K562 (cell line): ENCODE data around the gene EXOC6. TPM values are rescaled to one million over a fixed set of nuclear protein-coding genes. Genes with fewer than 3 reads are reported as not detected.

Source experiments
- ARID1B ChIP-seq: fragments of 450-650 bp; IDR thresholded peaks from 2 replicates; pipeline ENCODE4 v1.6.1; 2016; ENCODE audit warnings: antibody characterized with exemption, mild to moderate bottlenecking, inconsistent platforms
- BRD9 ChIP-seq: fragments of 450-650 bp; IDR thresholded peaks from 2 replicates; pipeline ENCODE4 v1.6.1; 2018; ENCODE audit warnings: low read depth; ENCODE audit not compliant: partially characterized antibody
- CTCF ChIP-seq, 3 experiments: IDR thresholded peaks in 2 of 3; conservative IDR thresholded peaks in 1 of 3; 2 replicates each; pipeline ENCODE4 v1.5.1; 2011 to 2012; ENCODE audit warnings: low read length in 3 of 3, mild to moderate bottlenecking in 3 of 3, control low read depth in 2 of 3, improper control_type of control experiment in 1 of 3, inconsistent platforms in 1 of 3, low read depth in 1 of 3, mixed read lengths in 1 of 3, moderate library complexity in 1 of 3; ENCODE audit not compliant: insufficient read depth in 2 of 3
- DEAF1 ChIP-seq: fragments of 450-650 bp; formaldehyde crosslinking; IDR thresholded peaks from 2 replicates; pipeline ENCODE4 v1.4.0; 2020; ENCODE audit warnings: mild to moderate bottlenecking, moderate library complexity
- L3MBTL2 ChIP-seq: fragments of 450-650 bp; IDR thresholded peaks from 2 replicates; pipeline ENCODE4 v1.6.1; 2016; ENCODE audit warnings: mild to moderate bottlenecking, moderate library complexity
- PHF21A ChIP-seq: fragments of 450-650 bp; IDR thresholded peaks from 2 replicates; pipeline ENCODE4 v1.6.1; 2017; ENCODE audit warnings: low read depth, borderline replicate concordance
- RAD21 ChIP-seq, 2 experiments: fragments of 250-450 bp in 1 of 2; fragments of 450-650 bp in 1 of 2; sonication (Bioruptor Pico) in 1 of 2; formaldehyde crosslinking in 1 of 2; IDR thresholded peaks in 1 of 2; conservative IDR thresholded peaks in 1 of 2; 2 replicates each; pipeline versions ENCODE4 v1.4.0 to v1.8.0; 2020 to 2022; ENCODE audit warnings: mild to moderate bottlenecking in 2 of 2, moderate library complexity in 1 of 2
- SAFB ChIP-seq: fragments of 200-400 bp; formaldehyde crosslinking; IDR thresholded peaks from 2 replicates; pipeline ENCODE4 v1.6.1; 2017; ENCODE audit warnings: low read depth, low read length, borderline replicate concordance
- TAL1 ChIP-seq: fragments of 450-650 bp; IDR thresholded peaks from 2 replicates; pipeline ENCODE4 v1.6.1; 2016; ENCODE audit warnings: mild to moderate bottlenecking
- ZBTB26 ChIP-seq: fragments of 450-650 bp; formaldehyde crosslinking; IDR thresholded peaks from 2 replicates; pipeline ENCODE4 v1.4.0; 2022; ENCODE audit warnings: missing genetic modification characterization
- polyA plus RNA-seq, 8 experiments: library from polyadenylated mRNA; depleted of rRNA in 4 of 8; stranded (reverse) in 5 of 8; unstranded in 3 of 8; fragments of >200 nt; fragmentation: Nextera tagmentation in 2 of 8; fragmentation: Illumina TruSeq in 1 of 8; extraction: Ambion mirVana in 2 of 8; extraction: Trizol in 1 of 8; gene quantifications; 2 replicates each; pipeline versions ENCODE4 v1.2.1 to v1.2.3, GENCODE V29; 2011 to 2014; ENCODE audit warnings: inconsistent platforms in 1 of 8, missing spikeins in 1 of 8
- total RNA-seq, 7 experiments: library from RNA; depleted of rRNA in 6 of 7; stranded (reverse); fragments of >200 nt in 6 of 7; fragmentation: Illumina TruSeq in 2 of 7; extraction: Trizol in 2 of 7; gene quantifications; 2 replicates each; pipeline versions ENCODE4 v1.2.1 to v1.2.3, GENCODE V29; 2011 to 2021; ENCODE audit warnings: low replicate concordance in 1 of 7

Gene EXOC6
- total and polyA plus RNA-seq, 9 of the 15 experiments (the other 6 are each of a cell fraction or from before 2014, with no cell fraction given): 13.9 to 42.8 (median 24.9) TPM

- TF ChIP-seq TAL1 (no peak), ZBTB26 (no peak), RAD21 (CRISPR knock-in tag; conservative IDR thresholded peaks at IDR 0.05 in 1 of 2, IDR thresholded peaks at IDR 0.05 in 1 of 2) (peak; percentile 63 to 82), BRD9 (no peak), ARID1B (no peak), PHF21A (no peak), SAFB (peak; percentile 61; the same call in 1 of the 2 replicates), CTCF (IDR thresholded peaks at IDR 0.05 in 2 of 3, conservative IDR thresholded peaks at IDR 0.05 in 1 of 3; ENCODE audit: insufficient read depth in 2 of 3, low read depth in 1 of 3, low read length in 3 of 3) (peak; percentile 72 to 86 (median 77)), L3MBTL2 (0 out of 2 replicates have a peak, but pooled peaks have one; percentile 12), DEAF1 (CRISPR knock-in tag) (0 out of 2 replicates have a peak, but pooled peaks have one; percentile 25)
These were observed 232.2 kb downstream of the EXOC6 start (continued) for GRCh38 chr10:93080350-93081046.
